ENCODE results near the gene SH2B3. TPM values are rescaled to one million over a fixed set of nuclear protein-coding genes. Genes with fewer than 3 reads are reported as not detected.

The SH2B3 gene
- total and polyA plus RNA-seq, 2 of the 13 experiments (the other 11 are each of a cell fraction or from before 2014, with no cell fraction given): 6.8 to 6.9 TPM

GRCh38 chr12:111396726-111397445 is 8.8 kb upstream of the SH2B3 start (continued):
- no peak for TF ChIP-seq EED (CRISPR knock-in tag; IDR thresholded peaks at IDR 0.05)
- TF ChIP-seq, protein P1, sequence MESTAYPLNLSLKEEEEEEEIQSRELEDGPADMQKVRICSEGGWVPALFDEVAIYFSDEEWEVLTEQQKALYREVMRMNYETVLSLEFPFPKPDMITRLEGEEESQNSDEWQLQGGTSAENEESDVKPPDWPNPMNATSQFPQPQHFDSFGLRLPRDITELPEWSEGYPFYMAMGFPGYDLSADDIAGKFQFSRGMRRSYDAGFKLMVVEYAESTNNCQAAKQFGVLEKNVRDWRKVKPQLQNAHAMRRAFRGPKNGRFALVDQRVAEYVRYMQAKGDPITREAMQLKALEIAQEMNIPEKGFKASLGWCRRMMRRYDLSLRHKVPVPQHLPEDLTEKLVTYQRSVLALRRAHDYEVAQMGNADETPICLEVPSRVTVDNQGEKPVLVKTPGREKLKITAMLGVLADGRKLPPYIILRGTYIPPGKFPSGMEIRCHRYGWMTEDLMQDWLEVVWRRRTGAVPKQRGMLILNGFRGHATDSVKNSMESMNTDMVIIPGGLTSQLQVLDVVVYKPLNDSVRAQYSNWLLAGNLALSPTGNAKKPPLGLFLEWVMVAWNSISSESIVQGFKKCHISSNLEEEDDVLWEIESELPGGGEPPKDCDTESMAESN (CRISPR knock-in tag; conservative IDR thresholded peaks at IDR 0.05): peak; percentile 47; the same call in 1 of the 2 replicates
- peak; percentile 63; the same call in 1 of the 2 replicates for TF ChIP-seq MTA1 (CRISPR knock-in tag; IDR thresholded peaks at IDR 0.05; ENCODE audit: borderline replicate concordance)
- TF ChIP-seq, protein P2, sequence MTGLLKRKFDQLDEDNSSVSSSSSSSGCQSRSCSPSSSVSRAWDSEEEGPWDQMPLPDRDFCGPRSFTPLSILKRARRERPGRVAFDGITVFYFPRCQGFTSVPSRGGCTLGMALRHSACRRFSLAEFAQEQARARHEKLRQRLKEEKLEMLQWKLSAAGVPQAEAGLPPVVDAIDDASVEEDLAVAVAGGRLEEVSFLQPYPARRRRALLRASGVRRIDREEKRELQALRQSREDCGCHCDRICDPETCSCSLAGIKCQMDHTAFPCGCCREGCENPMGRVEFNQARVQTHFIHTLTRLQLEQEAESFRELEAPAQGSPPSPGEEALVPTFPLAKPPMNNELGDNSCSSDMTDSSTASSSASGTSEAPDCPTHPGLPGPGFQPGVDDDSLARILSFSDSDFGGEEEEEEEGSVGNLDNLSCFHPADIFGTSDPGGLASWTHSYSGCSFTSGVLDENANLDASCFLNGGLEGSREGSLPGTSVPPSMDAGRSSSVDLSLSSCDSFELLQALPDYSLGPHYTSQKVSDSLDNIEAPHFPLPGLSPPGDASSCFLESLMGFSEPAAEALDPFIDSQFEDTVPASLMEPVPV (CRISPR knock-in tag; IDR thresholded peaks at IDR 0.05): 0 out of 2 replicates have a peak, but pooled peaks have one; percentile 47
- TF ChIP-seq, protein P3, sequence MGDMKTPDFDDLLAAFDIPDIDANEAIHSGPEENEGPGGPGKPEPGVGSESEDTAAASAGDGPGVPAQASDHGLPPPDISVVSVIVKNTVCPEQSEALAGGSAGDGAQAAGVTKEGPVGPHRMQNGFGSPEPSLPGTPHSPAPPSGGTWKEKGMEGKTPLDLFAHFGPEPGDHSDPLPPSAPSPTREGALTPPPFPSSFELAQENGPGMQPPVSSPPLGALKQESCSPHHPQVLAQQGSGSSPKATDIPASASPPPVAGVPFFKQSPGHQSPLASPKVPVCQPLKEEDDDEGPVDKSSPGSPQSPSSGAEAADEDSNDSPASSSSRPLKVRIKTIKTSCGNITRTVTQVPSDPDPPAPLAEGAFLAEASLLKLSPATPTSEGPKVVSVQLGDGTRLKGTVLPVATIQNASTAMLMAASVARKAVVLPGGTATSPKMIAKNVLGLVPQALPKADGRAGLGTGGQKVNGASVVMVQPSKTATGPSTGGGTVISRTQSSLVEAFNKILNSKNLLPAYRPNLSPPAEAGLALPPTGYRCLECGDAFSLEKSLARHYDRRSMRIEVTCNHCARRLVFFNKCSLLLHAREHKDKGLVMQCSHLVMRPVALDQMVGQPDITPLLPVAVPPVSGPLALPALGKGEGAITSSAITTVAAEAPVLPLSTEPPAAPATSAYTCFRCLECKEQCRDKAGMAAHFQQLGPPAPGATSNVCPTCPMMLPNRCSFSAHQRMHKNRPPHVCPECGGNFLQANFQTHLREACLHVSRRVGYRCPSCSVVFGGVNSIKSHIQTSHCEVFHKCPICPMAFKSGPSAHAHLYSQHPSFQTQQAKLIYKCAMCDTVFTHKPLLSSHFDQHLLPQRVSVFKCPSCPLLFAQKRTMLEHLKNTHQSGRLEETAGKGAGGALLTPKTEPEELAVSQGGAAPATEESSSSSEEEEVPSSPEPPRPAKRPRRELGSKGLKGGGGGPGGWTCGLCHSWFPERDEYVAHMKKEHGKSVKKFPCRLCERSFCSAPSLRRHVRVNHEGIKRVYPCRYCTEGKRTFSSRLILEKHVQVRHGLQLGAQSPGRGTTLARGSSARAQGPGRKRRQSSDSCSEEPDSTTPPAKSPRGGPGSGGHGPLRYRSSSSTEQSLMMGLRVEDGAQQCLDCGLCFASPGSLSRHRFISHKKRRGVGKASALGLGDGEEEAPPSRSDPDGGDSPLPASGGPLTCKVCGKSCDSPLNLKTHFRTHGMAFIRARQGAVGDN (CRISPR knock-in tag; IDR thresholded peaks at IDR 0.05): peak; percentile 77
- TF ChIP-seq, protein P4, sequence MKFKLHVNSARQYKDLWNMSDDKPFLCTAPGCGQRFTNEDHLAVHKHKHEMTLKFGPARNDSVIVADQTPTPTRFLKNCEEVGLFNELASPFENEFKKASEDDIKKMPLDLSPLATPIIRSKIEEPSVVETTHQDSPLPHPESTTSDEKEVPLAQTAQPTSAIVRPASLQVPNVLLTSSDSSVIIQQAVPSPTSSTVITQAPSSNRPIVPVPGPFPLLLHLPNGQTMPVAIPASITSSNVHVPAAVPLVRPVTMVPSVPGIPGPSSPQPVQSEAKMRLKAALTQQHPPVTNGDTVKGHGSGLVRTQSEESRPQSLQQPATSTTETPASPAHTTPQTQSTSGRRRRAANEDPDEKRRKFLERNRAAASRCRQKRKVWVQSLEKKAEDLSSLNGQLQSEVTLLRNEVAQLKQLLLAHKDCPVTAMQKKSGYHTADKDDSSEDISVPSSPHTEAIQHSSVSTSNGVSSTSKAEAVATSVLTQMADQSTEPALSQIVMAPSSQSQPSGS (CRISPR knock-in tag; IDR thresholded peaks at IDR 0.05): 0 out of 2 replicates have a peak, but pooled peaks have one; percentile 20
- TF ChIP-seq ZNF580 (CRISPR knock-in tag; IDR thresholded peaks at IDR 0.05; ENCODE audit: borderline replicate concordance, low read depth): peak; percentile 46; the same call in 1 of the 2 replicates
- peak; percentile 78 for TF ChIP-seq KDM3A (CRISPR knock-in tag; IDR thresholded peaks at IDR 0.05; ENCODE audit: low read depth)
- peak; percentile 61 for TF ChIP-seq YY1 (IDR thresholded peaks at IDR 0.05; ENCODE audit: insufficient read depth, insufficient replicate concordance, low read depth, low read length)
- TF ChIP-seq SPEN (CRISPR knock-in tag; IDR thresholded peaks at IDR 0.05; ENCODE audit: low read depth): peak; percentile 38; the same call in 1 of the 2 replicates
- TF ChIP-seq, protein P5, sequence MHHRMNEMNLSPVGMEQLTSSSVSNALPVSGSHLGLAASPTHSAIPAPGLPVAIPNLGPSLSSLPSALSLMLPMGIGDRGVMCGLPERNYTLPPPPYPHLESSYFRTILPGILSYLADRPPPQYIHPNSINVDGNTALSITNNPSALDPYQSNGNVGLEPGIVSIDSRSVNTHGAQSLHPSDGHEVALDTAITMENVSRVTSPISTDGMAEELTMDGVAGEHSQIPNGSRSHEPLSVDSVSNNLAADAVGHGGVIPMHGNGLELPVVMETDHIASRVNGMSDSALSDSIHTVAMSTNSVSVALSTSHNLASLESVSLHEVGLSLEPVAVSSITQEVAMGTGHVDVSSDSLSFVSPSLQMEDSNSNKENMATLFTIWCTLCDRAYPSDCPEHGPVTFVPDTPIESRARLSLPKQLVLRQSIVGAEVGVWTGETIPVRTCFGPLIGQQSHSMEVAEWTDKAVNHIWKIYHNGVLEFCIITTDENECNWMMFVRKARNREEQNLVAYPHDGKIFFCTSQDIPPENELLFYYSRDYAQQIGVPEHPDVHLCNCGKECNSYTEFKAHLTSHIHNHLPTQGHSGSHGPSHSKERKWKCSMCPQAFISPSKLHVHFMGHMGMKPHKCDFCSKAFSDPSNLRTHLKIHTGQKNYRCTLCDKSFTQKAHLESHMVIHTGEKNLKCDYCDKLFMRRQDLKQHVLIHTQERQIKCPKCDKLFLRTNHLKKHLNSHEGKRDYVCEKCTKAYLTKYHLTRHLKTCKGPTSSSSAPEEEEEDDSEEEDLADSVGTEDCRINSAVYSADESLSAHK (CRISPR knock-in tag; IDR thresholded peaks at IDR 0.05; ENCODE audit: borderline replicate concordance): no peak
- TF ChIP-seq ZBTB38 (CRISPR knock-in tag; IDR thresholded peaks at IDR 0.05): peak; percentile 21; the same call in 1 of the 2 replicates
- TF ChIP-seq ARNT2 (CRISPR knock-in tag; IDR thresholded peaks at IDR 0.05; ENCODE audit: low read depth): 0 out of 2 replicates have a peak, but pooled peaks have one; percentile 59
- TF ChIP-seq ZNF670 (CRISPR knock-in tag; IDR thresholded peaks at IDR 0.05; ENCODE audit: borderline replicate concordance): no peak; the same call in 1 of the 2 replicates
- TF ChIP-seq RCOR2 (CRISPR knock-in tag; IDR thresholded peaks at IDR 0.05): peak; percentile 50; the same call in 1 of the 2 replicates

Data from HepG2 (cell line).